ENCODE results near the gene MTMR3.

The MTMR3 gene

DNA sequence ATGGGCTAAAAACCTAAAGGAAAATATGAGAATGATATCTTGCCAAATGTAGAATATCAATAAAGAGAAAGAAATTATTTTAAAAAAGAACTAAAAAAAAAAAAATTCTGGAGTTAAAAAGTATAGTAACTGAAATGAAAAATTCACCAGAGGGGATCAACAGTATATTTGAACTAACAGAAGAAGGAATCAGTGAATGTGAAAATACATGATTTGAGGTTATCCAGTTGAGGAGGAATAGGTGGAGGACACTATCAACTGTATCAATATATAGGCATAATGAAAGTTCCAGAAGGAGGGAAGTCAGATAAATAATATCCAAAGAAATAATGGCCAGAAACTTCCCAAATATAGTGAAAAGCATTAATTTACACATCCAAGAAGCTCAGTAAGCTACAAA lies 181.2 kb downstream of the MTMR3 start:
- H3K27ac ChIP-seq: no peak overlapping the region
- TF ChIP-seq, protein P1, sequence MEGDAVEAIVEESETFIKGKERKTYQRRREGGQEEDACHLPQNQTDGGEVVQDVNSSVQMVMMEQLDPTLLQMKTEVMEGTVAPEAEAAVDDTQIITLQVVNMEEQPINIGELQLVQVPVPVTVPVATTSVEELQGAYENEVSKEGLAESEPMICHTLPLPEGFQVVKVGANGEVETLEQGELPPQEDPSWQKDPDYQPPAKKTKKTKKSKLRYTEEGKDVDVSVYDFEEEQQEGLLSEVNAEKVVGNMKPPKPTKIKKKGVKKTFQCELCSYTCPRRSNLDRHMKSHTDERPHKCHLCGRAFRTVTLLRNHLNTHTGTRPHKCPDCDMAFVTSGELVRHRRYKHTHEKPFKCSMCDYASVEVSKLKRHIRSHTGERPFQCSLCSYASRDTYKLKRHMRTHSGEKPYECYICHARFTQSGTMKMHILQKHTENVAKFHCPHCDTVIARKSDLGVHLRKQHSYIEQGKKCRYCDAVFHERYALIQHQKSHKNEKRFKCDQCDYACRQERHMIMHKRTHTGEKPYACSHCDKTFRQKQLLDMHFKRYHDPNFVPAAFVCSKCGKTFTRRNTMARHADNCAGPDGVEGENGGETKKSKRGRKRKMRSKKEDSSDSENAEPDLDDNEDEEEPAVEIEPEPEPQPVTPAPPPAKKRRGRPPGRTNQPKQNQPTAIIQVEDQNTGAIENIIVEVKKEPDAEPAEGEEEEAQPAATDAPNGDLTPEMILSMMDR (conservative IDR thresholded peaks at IDR 0.05): no peak

DNA sequence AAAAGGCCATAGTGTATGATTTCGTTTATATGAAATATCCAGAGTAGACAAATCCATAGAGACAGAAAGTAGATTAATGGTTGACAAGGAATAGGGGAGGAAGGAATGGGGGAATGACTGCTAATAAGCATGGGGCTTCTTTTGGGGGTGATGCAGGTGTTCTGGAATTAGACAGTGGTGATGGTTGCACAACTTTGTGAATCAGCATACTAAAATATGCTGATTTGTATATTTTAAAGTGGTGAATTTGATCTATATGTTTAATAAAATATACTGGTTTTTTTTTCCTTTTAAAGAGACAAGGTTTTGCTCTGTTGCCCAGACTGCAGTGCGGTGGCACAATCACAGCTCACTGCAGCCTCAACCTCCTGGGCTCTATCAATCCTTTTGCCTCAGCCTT lies 190.8 kb downstream of the MTMR3 start:
- no peak overlapping the region for H3K27ac ChIP-seq
- TF ChIP-seq, protein P1 (conservative IDR thresholded peaks at IDR 0.05): no peak

DNA sequence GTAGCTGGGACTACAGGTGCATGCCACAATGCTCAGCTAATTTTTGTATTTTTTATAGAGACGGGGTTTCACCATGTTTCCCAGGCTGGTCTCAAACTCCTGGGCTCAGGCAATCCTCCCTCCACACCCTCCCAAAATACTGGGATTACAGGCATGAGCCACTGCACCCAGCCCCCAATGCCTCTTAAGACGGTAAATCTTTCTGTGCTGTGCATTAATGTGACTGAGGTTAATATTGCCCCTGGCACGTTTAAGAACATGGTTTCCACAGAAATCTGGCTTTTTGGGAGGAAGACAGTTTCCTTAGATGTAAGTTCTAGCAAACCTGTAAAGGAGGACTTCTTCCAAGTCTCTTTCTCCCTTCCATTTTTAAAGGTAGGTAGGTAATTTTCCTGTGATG lies 191.2 kb downstream of the MTMR3 start:
- TF ChIP-seq, protein P1 (conservative IDR thresholded peaks at IDR 0.05): no peak
- no peak overlapping the region for H3K27ac ChIP-seq

DNA sequence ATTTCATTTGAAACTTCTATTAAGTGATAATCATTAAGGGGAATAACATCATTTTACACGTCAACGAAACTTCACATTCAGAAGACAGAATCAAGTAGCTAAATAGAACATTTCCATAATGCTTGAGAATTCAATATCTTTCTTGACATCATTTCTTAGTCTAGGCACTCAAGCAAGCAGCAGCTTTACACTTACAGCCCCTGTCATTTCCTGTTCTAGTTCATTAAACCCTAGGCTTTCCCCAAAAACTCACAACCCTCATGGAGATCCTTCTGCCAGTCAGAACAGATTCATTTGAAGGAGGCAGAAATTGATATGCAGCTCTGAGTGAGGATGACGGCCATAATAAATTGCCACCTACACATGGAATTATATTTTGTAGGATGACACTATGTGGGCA lies 192.0 kb downstream of the MTMR3 start:
- H3K27ac ChIP-seq: no peak overlapping the region
- TF ChIP-seq, protein P1 (conservative IDR thresholded peaks at IDR 0.05): no peak

DNA sequence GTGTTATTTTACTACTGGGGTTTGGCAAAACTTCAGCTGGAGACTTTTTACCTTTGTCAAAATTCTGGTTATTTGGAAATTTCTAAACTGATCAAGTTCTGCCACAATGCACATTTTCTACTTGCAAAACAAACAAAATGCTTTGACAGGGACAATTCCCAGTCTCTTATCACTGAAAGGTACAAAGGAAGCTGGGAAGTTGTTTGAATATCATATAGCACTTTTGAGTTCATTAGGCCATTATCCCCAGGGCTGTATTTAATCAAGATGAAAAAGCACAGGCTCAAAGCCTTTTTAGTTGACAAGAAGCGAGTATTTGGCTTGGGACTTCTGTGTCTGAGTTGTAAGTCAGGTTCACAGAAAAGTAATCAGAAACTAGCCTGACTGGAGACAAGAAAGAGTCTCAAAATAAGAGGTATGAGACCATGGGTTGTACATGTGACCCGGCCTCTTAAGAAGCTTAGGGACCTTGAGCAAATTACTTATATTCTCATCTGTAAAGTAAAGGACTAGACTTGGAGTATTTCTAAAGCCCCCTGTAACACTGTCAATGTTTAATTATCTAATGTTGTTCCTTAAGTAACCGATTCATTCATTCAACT lies 194.4 kb downstream of the MTMR3 start:
- TF ChIP-seq, protein P1 (conservative IDR thresholded peaks at IDR 0.05): no peak
- H3K27ac ChIP-seq: no peak overlapping the region

DNA sequence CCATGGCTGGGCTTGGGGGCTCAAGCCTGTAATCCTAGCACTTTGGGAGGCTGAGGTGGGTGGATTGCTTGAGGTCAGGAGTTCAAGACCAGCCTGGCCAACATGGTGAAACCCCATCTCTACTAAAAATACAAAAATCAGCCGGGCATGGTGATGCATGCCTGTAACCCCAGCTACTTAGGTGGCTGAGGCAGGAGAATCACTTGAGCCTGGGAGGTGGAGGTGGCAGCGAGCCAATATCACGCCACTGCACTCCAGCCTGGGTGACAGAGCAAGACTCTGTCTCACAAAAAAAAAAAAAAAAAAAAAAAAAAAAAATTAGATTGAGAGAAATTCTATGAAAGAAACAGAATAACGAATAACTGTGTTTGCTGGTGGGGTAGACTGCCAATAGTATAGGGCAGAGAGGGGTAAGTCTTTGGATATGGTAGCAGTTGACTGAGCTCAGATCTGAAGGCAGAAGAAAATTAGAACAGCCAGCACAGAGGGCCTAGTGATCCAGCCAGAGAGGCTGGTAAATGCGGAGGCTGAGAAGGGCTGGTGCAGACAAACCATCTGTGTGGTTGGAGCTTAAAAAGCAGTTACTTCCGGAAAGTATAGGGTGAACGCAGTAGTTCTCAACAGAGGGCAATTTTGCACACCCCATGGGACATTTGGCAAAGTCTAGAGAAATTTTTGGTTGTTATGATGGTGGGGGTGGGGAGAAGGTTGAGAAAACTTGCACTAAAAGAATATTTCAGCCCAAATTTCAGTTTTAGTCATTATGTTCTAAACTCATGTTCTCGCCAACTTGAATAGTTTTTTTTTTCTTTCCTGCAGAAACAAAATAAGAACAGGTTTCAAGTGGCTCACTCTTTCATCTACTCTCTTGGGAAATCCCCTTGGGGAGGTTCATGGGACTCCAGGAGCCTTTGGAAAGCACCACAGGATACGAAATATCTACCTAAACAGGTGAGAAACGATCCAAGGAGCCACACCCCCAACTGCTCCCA lies 195.6 kb downstream of the MTMR3 start:
- TF ChIP-seq, protein P1 (conservative IDR thresholded peaks at IDR 0.05): no peak
- H3K27ac ChIP-seq: no peak overlapping the region

DNA sequence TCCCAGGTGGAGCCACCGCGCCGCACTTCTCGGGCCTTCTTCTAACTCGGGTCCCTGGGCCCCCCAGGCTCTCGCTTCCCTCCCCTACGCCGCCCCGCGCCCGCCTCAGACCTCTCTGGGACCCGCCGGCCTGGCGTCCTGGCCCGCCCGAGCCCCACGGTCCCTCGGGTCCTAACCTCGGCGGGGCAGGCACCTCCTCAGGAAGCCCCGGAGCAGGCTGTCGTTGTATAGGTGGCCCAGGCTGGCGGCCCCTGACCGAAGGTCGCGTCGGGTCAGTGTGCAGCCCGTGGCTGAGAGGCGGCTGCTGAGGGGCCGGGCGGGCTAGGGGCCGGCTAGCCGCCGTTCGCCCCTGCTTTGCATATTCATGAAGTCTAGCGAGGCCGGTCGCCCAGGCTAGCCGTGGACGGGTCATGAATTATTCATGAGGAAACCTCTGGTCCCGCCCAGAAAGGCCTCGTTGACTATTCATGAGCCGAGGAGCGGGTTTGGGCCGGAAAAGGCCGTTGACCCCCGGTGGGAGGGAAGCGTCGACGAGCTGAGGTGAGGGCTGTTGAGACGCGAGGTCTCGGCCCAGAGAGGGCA lies 197.1 kb downstream of the MTMR3 start, which contains the start of gene HORMAD2:
HORMAD2 (plus strand) TSS at position 513 of the 582 bp plus-strand sequence. CDS start 13,489 bp downstream, outside the sequence.
- TF ChIP-seq, protein P1 (conservative IDR thresholded peaks at IDR 0.05): no peak
- no peak within 1 kb of the TSS for H3K27ac ChIP-seq
